Natural killer cell (primary cell): ENCODE results near the gene RSU1. TPM values are rescaled to one million over a fixed set of nuclear protein-coding genes. Genes with fewer than 3 reads are reported as not detected.

Source experiments
- ATAC-seq, 3 donors: fragments of 150-1000 bp in 2 of 3; fragments of 200-7000 bp in 1 of 3; cut with Tn5 transposase; 1 replicate in 1 of 3; 2 replicates in 2 of 3; pipeline ENCODE4 v1.10.0; 2021; ENCODE audit warnings: mild to moderate bottlenecking in 2 of 3, moderate library complexity in 2 of 3
- DNase-seq, 2 donors: peaks; one replicate each; pipeline versions ENCODE4 v3.0.0 to v3.0.0-alpha.2; 2013 to 2021; ENCODE audit warnings: mixed read lengths in 1 of 2
- H3K27ac ChIP-seq: one replicate; pipeline ENCODE4 v1.5.1; 2013; ENCODE audit warnings: mild to moderate bottlenecking, low read length
- H3K27me3 ChIP-seq: one replicate; pipeline ENCODE4 v1.6.1; 2013; ENCODE audit warnings: low read length; ENCODE audit not compliant: control insufficient read depth, insufficient read depth
- H3K36me3 ChIP-seq: one replicate; pipeline ENCODE4 v1.6.1; 2013; ENCODE audit warnings: low read length; ENCODE audit not compliant: control insufficient read depth, insufficient read depth
- H3K4me1 ChIP-seq: one replicate; pipeline ENCODE4 v1.6.1; 2013; ENCODE audit warnings: low read length; ENCODE audit not compliant: control insufficient read depth, insufficient read depth
- H3K4me3 ChIP-seq: one replicate; pipeline ENCODE4 v1.5.1; 2013; ENCODE audit warnings: low read length
- H3K9me3 ChIP-seq: one replicate; pipeline ENCODE4 v1.6.1; 2013; ENCODE audit warnings: low read length; ENCODE audit not compliant: control insufficient read depth, insufficient read depth
- H3K27ac Mint-ChIP-seq, 2 donors: one replicate each; pipeline ENCODE4 v1.8.0; 2022; ENCODE audit warnings: mild to moderate bottlenecking in 2 of 2, mixed read lengths in 2 of 2, moderate library complexity in 1 of 2
- H3K27me3 Mint-ChIP-seq, 2 donors: one replicate each; pipeline ENCODE4 v1.8.0; 2022; ENCODE audit warnings: low read depth in 2 of 2, mixed read lengths in 2 of 2
- H3K36me3 Mint-ChIP-seq: one replicate; pipeline ENCODE4 v1.8.0; 2022; ENCODE audit warnings: mixed read lengths
- H3K4me1 Mint-ChIP-seq, 2 donors: one replicate each; pipeline ENCODE4 v1.8.0; 2022; ENCODE audit warnings: mixed read lengths in 2 of 2
- H3K4me3 Mint-ChIP-seq: one replicate; pipeline ENCODE4 v1.8.0; 2022; ENCODE audit warnings: mild to moderate bottlenecking, moderate library complexity, mixed read lengths
- H3K9me3 Mint-ChIP-seq, 2 donors: one replicate each; pipeline ENCODE4 v1.8.0; 2022; ENCODE audit warnings: mixed read lengths in 2 of 2
- CTCF ChIP-seq: fragments of 200-600 bp; IDR thresholded peaks from one replicate; pipeline ENCODE4 v1.8.0; 2022; ENCODE audit warnings: antibody characterized with exemption
- WGBS: methylation state at CpG from one replicate; pipeline ENCODE4 v1.1.7; 2013; ENCODE audit warnings: missing lambda C conversion rate; ENCODE audit not compliant: insufficient coverage; 5-methylcytosine and 5-hydroxymethylcytosine counted together
- intact Hi-C: fragments of 100-400 bp; cut with micrococcal nuclease; formaldehyde crosslinking; loops from one replicate; pipeline ENCODE4 v1.14.2; 2022
- total RNA-seq, 4 donors: library from RNA; stranded (reverse); fragments of 120-200 nt in 1 of 4; gene quantifications; one replicate each; pipeline versions ENCODE4 v1.2.3 to v1.2.4, GENCODE V29; 2013 to 2022

Gene RSU1
- total RNA-seq, 3 donors from 2014 or later (not counting 1 experiment from before 2014, with no cell fraction given), result 75.0 to 85.3 (median 80.0) TPM

GRCh38 chr10:16822027-16822426, 4.8 kb upstream of the RSU1 start:
- peaks cover 4% of the 10 kb centered on the region for H3K4me1 ChIP-seq
- 86% methylated on average over 2 of the region's 2 CpGs for WGBS
- Mint-ChIP-seq H3K36me3 (peaks cover 20% of the 10 kb centered on the region), H3K27me3 (peaks cover 7 to 29% of the 10 kb centered on the region in 2 donors), H3K9me3 (peaks cover 6 to 8% of the 10 kb centered on the region in 2 donors), H3K27ac (no peak overlapping the region), H3K4me1 (peaks cover 9 to 15% of the 10 kb centered on the region in 2 donors), H3K4me3 (no peak overlapping the region)
- ATAC-seq (no peak), DNase-seq (no peak)
- H3K4me3 ChIP-seq, result no peak overlapping the region
- H3K27me3 ChIP-seq, result no peaks in the 10 kb centered on the region
- TF ChIP-seq CTCF, result no peak
- H3K36me3 ChIP-seq, result no peaks in the 10 kb centered on the region
- intact Hi-C loops, result no loop called here
- H3K9me3 ChIP-seq, result peaks cover 14% of the 10 kb centered on the region
- no peak overlapping the region for H3K27ac ChIP-seq

- intact Hi-C loops, result no loop called here
- no peak for ATAC-seq
- 88% methylated on average over 5 of the region's 5 CpGs for WGBS
Observed at GRCh38 chr10:16820421-16820820, 3.2 kb upstream of the RSU1 start.

GRCh38 chr10:16820018-16820417, 2.8 kb upstream of the RSU1 start:
- peaks cover 5 to 29% of the 10 kb centered on the region in 2 donors for H3K27me3 Mint-ChIP-seq
- peaks cover 17% of the 10 kb centered on the region for H3K4me1 ChIP-seq
- H3K4me3 ChIP-seq, result no peak overlapping the region
- 100% methylated on average over 1 of the region's 1 CpG for WGBS
- H3K36me3 Mint-ChIP-seq, result peaks cover 20% of the 10 kb centered on the region
- no peak overlapping the region for H3K4me3 Mint-ChIP-seq
- H3K9me3 Mint-ChIP-seq, result peaks cover 6 to 8% of the 10 kb centered on the region in 2 donors
- H3K27me3 ChIP-seq, result no peaks in the 10 kb centered on the region
- no peak overlapping the region for H3K27ac Mint-ChIP-seq
- peaks cover 14% of the 10 kb centered on the region for H3K9me3 ChIP-seq
- H3K4me1 Mint-ChIP-seq, result peaks cover 24 to 36% of the 10 kb centered on the region in 2 donors
- intact Hi-C loops, result no loop called here
- no peak overlapping the region for H3K27ac ChIP-seq
- ATAC-seq (no peak), DNase-seq (no peak)
- H3K36me3 ChIP-seq, result no peaks in the 10 kb centered on the region
- no peak for TF ChIP-seq CTCF

More at GRCh38 chr10:16820421-16820820, 3.2 kb upstream of the RSU1 start:
- peaks cover 20 to 31% of the 10 kb centered on the region in 2 donors for H3K4me1 Mint-ChIP-seq
- no peaks in the 10 kb centered on the region for H3K36me3 ChIP-seq
- no peak overlapping the region for H3K27ac ChIP-seq
- no peak overlapping the region for H3K27ac Mint-ChIP-seq
- peaks cover 17% of the 10 kb centered on the region for H3K4me1 ChIP-seq
- no peak for DNase-seq
- peaks cover 6 to 8% of the 10 kb centered on the region in 2 donors for H3K9me3 Mint-ChIP-seq
- H3K4me3 Mint-ChIP-seq, result no peak overlapping the region
- H3K4me3 ChIP-seq, result no peak overlapping the region
- peaks cover 14% of the 10 kb centered on the region for H3K9me3 ChIP-seq
- H3K27me3 ChIP-seq, result no peaks in the 10 kb centered on the region
- peaks cover 7 to 29% of the 10 kb centered on the region in 2 donors for H3K27me3 Mint-ChIP-seq
- TF ChIP-seq CTCF, result no peak
- H3K36me3 Mint-ChIP-seq, result peaks cover 20% of the 10 kb centered on the region

GRCh38 chr10:16819436-16819835, 2.2 kb upstream of the RSU1 start:
- H3K4me1 Mint-ChIP-seq, result peaks cover 28 to 40% of the 10 kb centered on the region in 2 donors
- Histone ChIP-seq H3K27me3 (no peaks in the 10 kb centered on the region), H3K36me3 (no peaks in the 10 kb centered on the region), H3K4me1 (peaks cover 17% of the 10 kb centered on the region), H3K4me3 (no peak overlapping the region), H3K27ac (no peak overlapping the region), H3K9me3 (peaks cover 14% of the 10 kb centered on the region)
- peaks cover 4 to 29% of the 10 kb centered on the region in 2 donors for H3K27me3 Mint-ChIP-seq
- peak overlapping the region in 1 of 2 donors; percentile 91 for H3K27ac Mint-ChIP-seq
- H3K36me3 Mint-ChIP-seq, result peaks cover 20% of the 10 kb centered on the region
- 92% methylated on average over 2 of the region's 3 CpGs for WGBS
- DNase-seq (no peak), ATAC-seq (no peak)
- peaks cover 6 to 8% of the 10 kb centered on the region in 2 donors for H3K9me3 Mint-ChIP-seq
- no peak for TF ChIP-seq CTCF
- intact Hi-C loops, result loop anchor here (5.0 kb wide), 1 partner anchor 823 kb away; the partner anchor contains the start of gene STAM
- H3K4me3 Mint-ChIP-seq, result peak overlapping the region; percentile 96
